Measurements from ENCODE around the gene HDAC4.
A peak's percentile ranks its signal among the peaks of the same experiment; 100 is the strongest.

HDAC4 gene

GRCh38 chr2:239321596-239322415 lies 79.0 kb downstream of the HDAC4 start:
- no peak for DNase-seq

GRCh38 chr2:239318790-239319661 lies 81.8 kb downstream of the HDAC4 start:
- peak; percentile 51 for DNase-seq

DNA sequence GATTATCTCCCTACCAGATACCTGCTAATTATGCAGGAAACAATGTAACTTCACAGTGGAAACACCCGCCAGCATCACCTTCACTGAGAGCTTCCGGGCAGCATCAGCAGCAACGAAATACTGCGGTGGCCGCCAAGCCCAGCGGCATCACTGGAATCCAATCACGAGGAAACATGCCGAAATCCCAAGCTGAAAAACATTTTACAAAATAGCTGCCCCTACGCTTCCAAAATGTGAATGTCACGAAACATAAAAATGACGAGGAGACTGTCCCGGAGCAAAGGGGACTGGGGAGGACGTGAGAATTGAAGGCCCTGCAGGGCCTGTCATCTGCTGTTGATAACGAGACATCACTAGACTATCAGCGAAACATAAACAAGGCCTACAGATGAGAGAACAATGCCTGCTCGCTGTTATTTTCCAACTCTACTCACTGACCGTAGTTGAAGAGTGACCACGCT lies 82.6 kb downstream of the HDAC4 start:
- DNase-seq, result no peak

- DNase-seq, result no peak
Measured at GRCh38 chr2:239316562-239317465, 84.0 kb downstream of the HDAC4 start.

DNA sequence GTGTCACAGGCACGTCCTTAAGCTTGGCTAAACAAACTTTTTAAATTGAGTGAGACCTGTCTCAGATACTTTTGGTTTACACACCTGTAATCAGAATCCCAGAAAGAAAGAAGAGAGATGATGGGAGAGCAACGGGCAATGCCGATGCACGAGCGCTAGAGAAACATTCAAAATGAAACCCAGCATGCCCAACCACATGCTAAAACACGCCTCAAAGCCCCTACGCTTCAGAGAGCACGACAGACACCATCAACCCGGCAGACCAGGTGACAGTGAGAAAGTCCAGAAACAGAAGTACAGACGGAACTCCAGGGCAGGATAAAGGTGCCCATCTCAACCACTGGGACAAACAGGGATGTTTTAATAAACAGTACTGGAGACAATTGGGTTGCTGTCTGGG lies 85.5 kb downstream of the HDAC4 start:
- no peak for DNase-seq

DNA sequence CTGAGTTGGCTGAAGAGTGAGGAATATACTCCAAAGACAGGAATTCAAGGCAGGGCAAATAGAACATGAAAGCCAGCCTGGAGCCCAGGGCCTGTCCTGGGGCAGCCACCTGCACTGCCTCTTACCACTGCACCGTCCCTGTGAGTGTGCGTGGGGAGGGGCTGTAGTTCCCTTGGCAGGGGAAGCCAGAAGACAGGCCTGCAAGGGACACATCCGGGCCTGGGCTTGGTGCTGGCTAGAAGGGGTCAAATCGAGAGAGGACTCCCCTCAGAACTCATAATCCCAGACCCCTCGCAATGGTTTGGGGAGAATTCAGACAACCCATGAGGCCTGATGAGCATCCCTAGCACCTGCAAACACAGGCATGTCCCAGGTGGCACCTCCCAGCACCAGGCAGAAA lies 87.0 kb downstream of the HDAC4 start:
- no peak for DNase-seq

- no peak for DNase-seq
Measured at GRCh38 chr2:239312741-239313667, 87.8 kb downstream of the HDAC4 start.

GRCh38 chr2:239312081-239312511 lies 88.7 kb downstream of the HDAC4 start:
- DNase-seq, result no peak

DNA sequence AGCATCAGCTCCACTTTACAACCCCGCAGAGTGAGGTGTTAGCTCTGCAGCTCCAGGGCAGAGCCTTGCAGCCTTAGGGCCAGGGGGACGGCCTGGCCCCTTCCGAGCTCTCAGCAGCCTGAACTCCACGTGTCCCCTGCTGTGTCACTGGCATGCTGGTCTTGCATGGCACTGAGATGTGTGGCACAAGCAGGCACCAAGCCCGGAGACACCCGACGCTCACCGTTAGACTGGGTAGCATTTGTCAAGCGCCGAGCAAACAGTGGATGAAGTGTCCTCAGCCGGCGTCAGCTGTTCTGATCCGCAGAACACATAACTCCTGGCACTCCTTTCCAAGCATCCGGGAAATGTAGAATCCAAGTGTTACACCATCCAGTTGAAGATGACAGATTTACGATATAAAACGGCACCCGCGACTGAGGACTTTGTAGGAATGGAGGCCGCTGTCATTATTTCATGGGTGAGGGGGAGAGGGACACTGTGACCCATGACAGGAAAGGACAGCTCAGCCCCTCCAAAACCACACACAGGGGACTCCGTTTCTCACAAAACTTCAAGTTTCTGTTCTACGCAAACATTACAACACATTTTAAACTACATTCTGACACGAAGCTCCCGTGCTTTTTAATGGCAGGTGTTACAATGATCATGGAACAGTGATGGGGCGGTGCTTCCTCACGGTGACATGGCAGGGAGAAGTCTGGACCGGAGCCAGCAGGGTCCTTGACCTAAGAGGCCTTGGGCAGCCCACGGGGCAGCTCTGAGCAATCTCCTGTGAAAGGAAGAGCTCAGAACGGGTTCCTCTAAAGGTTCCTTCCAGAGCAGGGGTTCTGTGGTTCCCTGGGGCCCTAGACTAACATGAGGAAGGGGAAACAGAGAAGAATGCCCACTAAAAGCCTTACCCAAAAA lies 89.4 kb downstream of the HDAC4 start:
- DNase-seq, result peak; percentile 82

DNA sequence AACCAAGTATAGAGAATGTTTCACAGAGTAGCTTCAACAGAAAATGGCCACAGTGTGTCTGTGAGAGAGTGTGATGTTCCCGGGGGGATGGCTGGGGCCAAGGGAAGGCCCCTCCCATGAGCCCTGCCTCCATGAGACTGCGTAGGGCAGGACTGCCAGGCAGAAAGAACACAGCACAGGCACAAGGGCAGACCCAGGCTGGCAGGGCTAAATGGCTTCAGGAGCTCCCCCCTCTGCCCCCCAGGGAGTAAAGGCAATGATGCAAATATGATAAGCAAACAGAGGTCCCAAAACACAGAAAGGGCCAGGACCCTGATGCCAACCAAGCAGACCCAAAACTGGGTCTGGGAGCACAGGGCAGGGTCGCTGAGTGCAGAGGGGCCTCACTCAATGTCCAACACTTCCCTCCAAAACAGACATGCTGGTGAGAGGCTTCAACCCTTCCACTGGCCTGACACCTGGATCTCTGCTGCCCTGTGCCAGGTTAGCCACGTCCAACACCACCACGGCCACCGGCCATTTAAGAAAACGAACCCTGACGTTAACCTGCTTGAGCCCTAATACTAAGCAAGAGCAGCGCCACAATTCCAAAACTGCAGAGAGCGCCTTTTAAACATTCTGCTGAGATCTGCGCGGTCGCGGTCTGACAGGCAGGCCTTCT lies 90.3 kb downstream of the HDAC4 start:
- DNase-seq, result no peak

- no peak for DNase-seq
Measured at GRCh38 chr2:239309398-239310245, 91.2 kb downstream of the HDAC4 start.

GRCh38 chr2:239308661-239309397 lies 92.0 kb downstream of the HDAC4 start:
- DNase-seq, result no peak

GRCh38 chr2:239307921-239308613 lies 92.8 kb downstream of the HDAC4 start:
- DNase-seq, result no peak

GRCh38 chr2:239307221-239307569 lies 93.6 kb downstream of the HDAC4 start:
- DNase-seq, result no peak

DNA sequence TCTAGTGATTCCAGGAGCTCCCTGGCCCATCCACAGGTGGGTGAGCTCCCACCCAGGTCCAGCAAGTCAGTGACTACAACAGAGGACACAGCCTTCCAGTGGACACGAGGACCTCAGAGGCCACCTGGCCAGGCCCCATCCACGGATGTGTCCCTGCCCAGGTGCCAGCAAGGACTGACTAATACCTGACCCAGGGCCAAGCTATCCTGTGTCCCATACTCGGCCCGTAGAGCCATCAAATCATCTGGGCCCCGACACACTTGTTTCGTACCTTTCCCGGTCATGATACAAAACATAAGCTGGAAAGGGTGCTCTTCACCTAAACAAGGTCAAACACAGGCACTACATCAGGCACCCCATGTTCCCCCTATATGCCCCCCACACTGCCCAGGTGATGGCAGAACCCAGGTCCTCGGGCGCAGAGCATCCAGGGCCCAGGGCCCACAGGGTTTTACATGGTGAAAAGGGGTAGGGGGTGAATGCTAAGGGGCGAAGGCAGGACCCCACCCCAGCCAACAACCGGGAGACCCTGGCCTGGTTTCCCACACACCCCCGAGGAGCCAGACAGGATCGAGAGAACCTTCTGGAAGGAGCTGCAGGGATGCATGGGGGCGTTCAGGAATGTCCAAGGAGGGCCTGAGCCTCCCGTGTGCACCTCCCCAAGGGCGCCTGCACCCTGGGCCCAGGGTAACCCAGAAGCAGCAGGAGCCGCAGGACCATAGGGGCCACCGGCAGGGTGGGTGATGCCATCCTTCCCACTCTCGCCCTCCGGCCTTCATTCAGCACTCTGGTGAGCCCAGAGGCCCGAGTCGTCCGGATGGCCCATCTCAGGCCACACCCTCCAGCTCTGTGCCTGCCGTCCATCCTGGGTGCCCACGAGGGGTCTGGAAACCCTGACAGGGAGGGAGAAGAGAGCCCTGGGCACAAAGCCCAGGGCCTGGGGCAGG lies 94.3 kb downstream of the HDAC4 start:
- DNase-seq, result no peak

DNA sequence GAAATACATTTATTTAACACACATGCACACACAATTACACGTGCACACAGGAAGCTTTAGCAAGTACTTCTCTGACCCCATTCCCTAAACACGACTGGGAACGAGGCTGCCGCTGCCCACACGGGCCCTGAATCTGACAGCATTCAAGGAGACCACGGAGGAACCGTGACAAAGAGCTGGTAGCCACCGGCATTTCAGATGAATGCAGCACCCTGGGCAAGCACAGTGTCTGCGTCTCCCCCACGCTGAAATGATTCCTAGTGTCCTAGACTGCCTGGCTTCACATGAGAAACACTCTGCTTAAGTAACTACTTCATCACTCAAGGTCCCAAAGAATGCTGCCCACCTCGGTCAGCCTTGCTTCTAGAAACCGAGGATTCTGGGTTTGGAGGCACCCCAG lies 95.0 kb downstream of the HDAC4 start:
- no peak for DNase-seq

DNA sequence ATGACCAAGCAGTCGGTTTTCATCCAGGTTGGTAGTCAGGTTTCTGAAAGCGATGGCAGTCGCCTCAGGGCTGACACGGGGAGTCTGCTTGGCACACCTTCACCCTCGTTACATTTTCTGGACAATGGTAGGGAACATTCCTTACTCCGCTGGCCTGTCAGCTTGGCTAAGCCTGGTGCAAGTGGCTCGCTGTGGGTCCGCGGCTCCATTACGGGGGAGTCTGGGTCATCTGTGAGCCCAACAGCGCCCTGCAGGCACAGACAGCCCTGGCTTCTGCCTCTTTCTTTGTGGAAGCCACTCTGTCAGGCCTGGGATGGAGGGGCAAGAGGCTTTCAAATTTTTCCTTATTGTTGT lies 95.6 kb downstream of the HDAC4 start:
- no peak for DNase-seq

All from DMS79 treated with DMSO at 0.1 percent for 48 hours (cell line).